Stimulated activated CD4-positive, alpha-beta T cell treated with anti-CD3 and anti-CD28 coated beads, Interleukin-4, amount 100 ng/mL, for 24 hours (primary cell): ENCODE results near the gene ACAD9.
"Not testable (repeated sequence)": the region's sequence is repeated elsewhere in the genome, so short reads cannot be mapped to it uniquely, and the experiment has no call there.

Experiments
- DNase-seq: peaks from one replicate; pipeline ENCODE4 v3.0.0-alpha.2; 2020

The ACAD9 gene

GRCh38 chr3:128903501-128903900 is 24.1 kb downstream of the ACAD9 start:
- no peak for DNase-seq

- no peak for DNase-seq
These were observed 26.8 kb downstream of the ACAD9 start for GRCh38 chr3:128906031-128906803.

- no peak for DNase-seq
These were observed 27.5 kb downstream of the ACAD9 start for GRCh38 chr3:128906804-128907525.

- DNase-seq, result no peak
These were observed 28.5 kb downstream of the ACAD9 start for GRCh38 chr3:128907706-128908445.

GRCh38 chr3:128908951-128909350 is 29.5 kb downstream of the ACAD9 start:
- DNase-seq, result no peak

- no peak for DNase-seq
These were observed 30.6 kb downstream of the ACAD9 start for GRCh38 chr3:128910006-128910405.

GRCh38 chr3:128911911-128912310 is 32.5 kb downstream of the ACAD9 start:
- DNase-seq, result no peak

GRCh38 chr3:128914966-128915645 is 35.7 kb downstream of the ACAD9 start:
- DNase-seq, result no peak

- DNase-seq, result no peak
These were observed 37.9 kb downstream of the ACAD9 start for GRCh38 chr3:128917291-128917690.

GRCh38 chr3:128919988-128920387 is 40.6 kb downstream of the ACAD9 start:
- DNase-seq, result no peak

GRCh38 chr3:128922804-128923459 is 43.5 kb downstream of the ACAD9 start:
- DNase-seq, result peak; percentile 64

- no peak for DNase-seq
These were observed 44.2 kb downstream of the ACAD9 start for GRCh38 chr3:128923576-128923975.

GRCh38 chr3:128923986-128924385 is 44.6 kb downstream of the ACAD9 start:
- DNase-seq, result not testable (repeated sequence)

GRCh38 chr3:128929364-128929763 is 49.9 kb downstream of the ACAD9 start:
- DNase-seq, result no peak

- DNase-seq, result no peak
These were observed 51.6 kb downstream of the ACAD9 start for GRCh38 chr3:128931046-128931445.

- DNase-seq, result no peak
These were observed 53.2 kb downstream of the ACAD9 start for GRCh38 chr3:128932516-128933212.

GRCh38 chr3:128933213-128933921 is 53.9 kb downstream of the ACAD9 start:
- no peak for DNase-seq

GRCh38 chr3:128933922-128934253 is 54.5 kb downstream of the ACAD9 start:
- no peak for DNase-seq

GRCh38 chr3:128935922-128936321 is 56.5 kb downstream of the ACAD9 start:
- DNase-seq, result no peak

- no peak for DNase-seq
These were observed 56.9 kb downstream of the ACAD9 start for GRCh38 chr3:128936341-128936740.

GRCh38 chr3:128940252-128940651 is 60.8 kb downstream of the ACAD9 start:
- no peak for DNase-seq
